Measurements from ENCODE around the gene CAMSAP1.

Gene CAMSAP1

DNA sequence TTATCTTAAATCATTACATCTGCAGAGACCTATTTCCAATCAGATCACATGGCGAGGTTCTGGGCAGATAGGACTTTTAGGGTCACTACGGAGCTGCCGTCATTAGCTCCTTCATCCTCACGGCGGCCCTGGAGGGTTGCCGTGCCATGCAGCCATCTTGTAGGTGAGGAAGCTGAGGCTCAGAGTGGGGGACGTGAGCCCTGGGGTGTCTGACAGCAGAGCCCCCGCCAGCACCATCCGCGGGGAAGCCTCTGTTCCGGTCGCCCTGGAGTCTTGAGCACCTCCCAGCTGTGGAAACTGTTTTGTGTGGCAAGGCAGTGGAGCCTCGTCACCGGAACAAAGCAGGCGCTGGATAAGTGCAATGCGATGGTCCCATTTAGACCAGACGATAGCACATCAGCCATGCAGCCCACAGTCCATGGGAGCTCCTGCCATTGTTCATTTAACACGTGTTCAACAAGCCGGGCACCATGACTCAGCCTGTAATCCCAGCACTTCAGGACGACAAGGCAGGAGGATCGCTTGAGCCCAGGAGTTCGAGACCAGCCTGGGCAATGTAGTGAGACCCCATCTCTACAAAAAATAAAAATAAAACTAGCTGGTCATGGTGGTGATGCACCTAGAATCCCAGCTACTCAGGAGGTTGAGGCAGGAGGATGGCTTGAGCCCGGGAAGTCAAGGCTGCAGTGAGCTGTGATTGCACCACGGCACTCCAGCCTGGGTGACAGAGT lies 143.5 kb downstream of the CAMSAP1 start:
- Histone ChIP-seq H4K91ac (ENCODE audit: low read depth, low read length, poor library complexity) (no peak overlapping the region), H3K4me3 (ENCODE audit: low read length in 2 of 2) (no peak overlapping the region), H4K8ac (ENCODE audit: low read depth, low read length) (no peak overlapping the region), H2AFZ (ENCODE audit: low read length) (no peak overlapping the region), H2BK5ac (ENCODE audit: low read length) (no peak overlapping the region), H3K23ac (ENCODE audit: low read depth, low read length, poor library complexity) (no peak overlapping the region), H3K4me2 (ENCODE audit: insufficient read depth, low read length, poor library complexity, severe bottlenecking) (no peak overlapping the region), H3K27me3 (ENCODE audit: control insufficient read depth in 3 of 3, insufficient read depth in 3 of 3, low read depth in 1 of 3, low read length in 3 of 3) (peaks cover 0 to 8% (median 0%) of the 10 kb centered on the region in 3 experiments), H2BK12ac (ENCODE audit: low read length) (no peak overlapping the region), H2BK120ac (ENCODE audit: low read depth, low read length) (no peak overlapping the region), H3K36me3 (replicated peaks in 1 of 2; ENCODE audit: control insufficient read depth in 2 of 2, insufficient read depth in 2 of 2, low read length in 2 of 2) (no peaks in the 10 kb centered on the region), H3K9ac (ENCODE audit: low read depth, low read length, poor library complexity) (peak overlapping the region; percentile 44), H3K4ac (ENCODE audit: low read length) (peak overlapping the region; percentile 23), H3K27ac (replicated peaks; ENCODE audit: low read length) (no peak overlapping the region), H2AK5ac (ENCODE audit: low read depth, low read length) (no peak overlapping the region), H3K9me3 (replicated peaks in 1 of 2; ENCODE audit: control insufficient read depth in 2 of 2, insufficient read depth in 1 of 2, low read depth in 1 of 2, low read length in 2 of 2) (peaks cover 7 to 8% of the 10 kb centered on the region in 2 donors), H3K4me1 (ENCODE audit: control insufficient read depth in 2 of 2, insufficient read depth in 1 of 2, low read depth in 1 of 2, low read length in 2 of 2) (no peaks in the 10 kb centered on the region), H3K14ac (ENCODE audit: low read length) (no peak overlapping the region), H2BK15ac (ENCODE audit: low read length) (no peak overlapping the region), H3K79me1 (ENCODE audit: low read depth, low read length) (peaks cover 9% of the 10 kb centered on the region), H3K18ac (ENCODE audit: low read length) (peak overlapping the region; percentile 28)
- DNase-seq (ENCODE audit: low spot score): no peak
- no CpG with 5 or more reads among the region's 24 CpGs for WGBS, 2 donors (ENCODE audit: extremely low coverage in 2 of 2, insufficient read length in 2 of 2, insufficient replicate concordance in 1 of 2)

DNA sequence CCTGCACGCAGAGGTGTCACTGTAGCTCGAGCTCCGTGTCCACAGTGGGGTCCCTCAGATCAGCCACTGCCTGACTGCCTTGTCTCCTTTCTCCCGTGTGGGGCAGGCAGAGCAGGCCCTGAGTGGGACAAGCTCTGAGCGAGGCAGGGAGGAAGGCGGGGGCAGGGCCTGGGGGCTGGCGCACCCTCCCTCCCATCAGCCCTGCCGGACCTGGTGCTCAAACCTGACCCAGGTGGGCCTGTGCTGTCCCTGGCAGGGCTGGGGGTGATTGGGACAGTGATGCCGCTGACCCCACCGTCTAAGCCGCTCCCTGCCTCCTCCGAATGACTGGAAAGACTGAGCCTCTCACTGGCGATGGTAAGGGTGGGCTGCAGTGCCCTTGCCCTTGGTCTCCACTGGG lies 144.4 kb downstream of the CAMSAP1 start:
- Histone ChIP-seq H2BK15ac (ENCODE audit: low read length) (peak overlapping the region; percentile 49), H3K4me1 (ENCODE audit: control insufficient read depth in 2 of 2, insufficient read depth in 1 of 2, low read depth in 1 of 2, low read length in 2 of 2) (no peaks in the 10 kb centered on the region), H4K8ac (ENCODE audit: low read depth, low read length) (no peak overlapping the region), H3K27me3 (ENCODE audit: control insufficient read depth in 3 of 3, insufficient read depth in 3 of 3, low read depth in 1 of 3, low read length in 3 of 3) (peaks cover 0 to 8% (median 0%) of the 10 kb centered on the region in 3 experiments), H2BK120ac (ENCODE audit: low read depth, low read length) (no peak overlapping the region), H3K36me3 (replicated peaks in 1 of 2; ENCODE audit: control insufficient read depth in 2 of 2, insufficient read depth in 2 of 2, low read length in 2 of 2) (no peaks in the 10 kb centered on the region), H3K4me2 (ENCODE audit: insufficient read depth, low read length, poor library complexity, severe bottlenecking) (no peak overlapping the region), H4K91ac (ENCODE audit: low read depth, low read length, poor library complexity) (no peak overlapping the region), H2AK5ac (ENCODE audit: low read depth, low read length) (peak overlapping the region; percentile 63), H3K79me1 (ENCODE audit: low read depth, low read length) (peaks cover 6% of the 10 kb centered on the region), H3K18ac (ENCODE audit: low read length) (peak overlapping the region; percentile 48), H2BK5ac (ENCODE audit: low read length) (no peak overlapping the region), H3K4ac (ENCODE audit: low read length) (no peak overlapping the region), H3K4me3 (ENCODE audit: low read length in 2 of 2) (peak overlapping the region in 1 of 2 donors; percentile 66), H3K9ac (ENCODE audit: low read depth, low read length, poor library complexity) (peak overlapping the region; percentile 70), H3K27ac (replicated peaks; ENCODE audit: low read length) (no peak overlapping the region), H3K23ac (ENCODE audit: low read depth, low read length, poor library complexity) (peak overlapping the region; percentile 73), H3K9me3 (replicated peaks in 1 of 2; ENCODE audit: control insufficient read depth in 2 of 2, insufficient read depth in 1 of 2, low read depth in 1 of 2, low read length in 2 of 2) (peaks cover 7 to 8% of the 10 kb centered on the region in 2 donors), H3K14ac (ENCODE audit: low read length) (peak overlapping the region; percentile 38), H2AFZ (ENCODE audit: low read length) (no peak overlapping the region), H2BK12ac (ENCODE audit: low read length) (peak overlapping the region; percentile 58)
- WGBS, 2 donors (ENCODE audit: extremely low coverage in 2 of 2, insufficient read length in 2 of 2, insufficient replicate concordance in 1 of 2): no CpG with 5 or more reads among the region's 13 CpGs
- DNase-seq (ENCODE audit: low spot score): no peak

DNA sequence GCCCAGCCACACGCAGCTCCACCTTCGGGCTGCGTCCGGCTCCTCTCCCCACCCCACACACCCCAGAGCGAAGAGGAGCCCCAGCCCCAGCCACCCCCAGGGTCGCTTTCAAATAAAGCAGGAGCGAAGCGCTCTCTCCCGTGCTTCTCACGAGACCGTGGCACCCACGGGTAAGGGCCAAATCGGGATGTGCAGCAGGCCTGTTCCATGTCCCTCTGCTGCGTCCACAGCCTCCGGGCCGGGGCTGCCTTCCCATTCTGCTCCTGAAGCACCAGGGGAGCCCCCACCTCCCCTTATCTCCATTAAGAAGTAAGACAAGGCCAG lies 145.5 kb downstream of the CAMSAP1 start:
- Histone ChIP-seq H3K4me3 (ENCODE audit: low read length in 2 of 2) (no peak overlapping the region), H3K4me2 (ENCODE audit: insufficient read depth, low read length, poor library complexity, severe bottlenecking) (no peak overlapping the region), H3K9me3 (replicated peaks in 1 of 2; ENCODE audit: control insufficient read depth in 2 of 2, insufficient read depth in 1 of 2, low read depth in 1 of 2, low read length in 2 of 2) (peaks cover 7 to 8% of the 10 kb centered on the region in 2 donors), H3K4me1 (ENCODE audit: control insufficient read depth in 2 of 2, insufficient read depth in 1 of 2, low read depth in 1 of 2, low read length in 2 of 2) (no peaks in the 10 kb centered on the region), H4K91ac (ENCODE audit: low read depth, low read length, poor library complexity) (no peak overlapping the region), H2BK15ac (ENCODE audit: low read length) (no peak overlapping the region), H4K8ac (ENCODE audit: low read depth, low read length) (no peak overlapping the region), H3K23ac (ENCODE audit: low read depth, low read length, poor library complexity) (no peak overlapping the region), H3K4ac (ENCODE audit: low read length) (no peak overlapping the region), H2AFZ (ENCODE audit: low read length) (no peak overlapping the region), H2BK12ac (ENCODE audit: low read length) (no peak overlapping the region), H2BK120ac (ENCODE audit: low read depth, low read length) (no peak overlapping the region), H3K27me3 (ENCODE audit: control insufficient read depth in 3 of 3, insufficient read depth in 3 of 3, low read depth in 1 of 3, low read length in 3 of 3) (peaks cover 0 to 8% (median 0%) of the 10 kb centered on the region in 3 experiments), H3K9ac (ENCODE audit: low read depth, low read length, poor library complexity) (no peak overlapping the region), H3K36me3 (replicated peaks in 1 of 2; ENCODE audit: control insufficient read depth in 2 of 2, insufficient read depth in 2 of 2, low read length in 2 of 2) (no peaks in the 10 kb centered on the region), H2AK5ac (ENCODE audit: low read depth, low read length) (no peak overlapping the region), H2BK5ac (ENCODE audit: low read length) (peak overlapping the region; percentile 24), H3K27ac (replicated peaks; ENCODE audit: low read length) (no peak overlapping the region), H3K14ac (ENCODE audit: low read length) (peak overlapping the region; percentile 21), H3K18ac (ENCODE audit: low read length) (peak overlapping the region; percentile 48), H3K79me1 (ENCODE audit: low read depth, low read length) (peaks cover 3% of the 10 kb centered on the region)
- DNase-seq (ENCODE audit: low spot score): no peak
- WGBS, 2 donors (ENCODE audit: extremely low coverage in 2 of 2, insufficient read length in 2 of 2, insufficient replicate concordance in 1 of 2): no CpG with 5 or more reads among the region's 16 CpGs

DNA sequence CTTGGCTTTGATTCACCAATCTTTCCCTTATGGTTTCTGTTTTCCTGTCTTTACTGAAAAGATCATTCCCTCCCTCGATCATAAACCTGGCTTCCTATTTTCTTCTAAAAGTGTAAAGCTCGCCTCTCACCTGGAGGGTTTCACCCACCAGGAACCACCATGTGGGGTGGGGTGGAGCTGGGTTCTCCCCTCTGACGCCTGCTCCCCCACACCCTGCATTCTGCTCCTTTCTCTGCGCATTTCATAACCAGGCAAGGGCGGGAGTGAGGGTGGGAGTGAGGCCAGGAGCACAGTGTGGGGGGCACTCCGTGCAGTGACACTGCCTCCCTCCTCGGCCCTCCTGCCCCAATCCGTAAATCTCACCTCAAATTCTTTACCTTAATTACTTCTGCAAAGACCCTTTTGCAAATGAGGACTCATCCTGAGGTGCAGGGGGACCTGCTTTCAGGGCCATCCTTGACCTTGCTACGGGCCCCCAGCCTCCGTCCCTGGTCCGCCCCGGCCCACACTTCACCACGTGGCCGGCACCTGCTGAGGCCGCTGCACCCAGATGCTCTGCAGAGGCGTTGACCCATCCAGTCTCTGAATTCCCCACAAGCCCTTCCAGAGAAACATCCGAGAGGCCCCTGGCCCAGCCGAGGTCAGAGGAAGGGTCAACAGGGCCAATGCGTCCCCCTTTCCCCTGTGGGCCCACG lies 146.0 kb downstream of the CAMSAP1 start:
- Histone ChIP-seq H2BK15ac (ENCODE audit: low read length) (no peak overlapping the region), H3K23ac (ENCODE audit: low read depth, low read length, poor library complexity) (no peak overlapping the region), H2BK12ac (ENCODE audit: low read length) (no peak overlapping the region), H3K27ac (replicated peaks; ENCODE audit: low read length) (no peak overlapping the region), H3K14ac (ENCODE audit: low read length) (peak overlapping the region; percentile 21), H3K9ac (ENCODE audit: low read depth, low read length, poor library complexity) (no peak overlapping the region), H4K8ac (ENCODE audit: low read depth, low read length) (no peak overlapping the region), H2BK5ac (ENCODE audit: low read length) (peak overlapping the region; percentile 24), H2BK120ac (ENCODE audit: low read depth, low read length) (no peak overlapping the region), H3K4ac (ENCODE audit: low read length) (no peak overlapping the region), H4K91ac (ENCODE audit: low read depth, low read length, poor library complexity) (no peak overlapping the region), H3K18ac (ENCODE audit: low read length) (peak overlapping the region; percentile 48), H3K79me1 (ENCODE audit: low read depth, low read length) (peaks cover 3% of the 10 kb centered on the region), H3K4me3 (ENCODE audit: low read length in 2 of 2) (no peak overlapping the region), H3K4me1 (ENCODE audit: control insufficient read depth in 2 of 2, insufficient read depth in 1 of 2, low read depth in 1 of 2, low read length in 2 of 2) (no peaks in the 10 kb centered on the region), H3K4me2 (ENCODE audit: insufficient read depth, low read length, poor library complexity, severe bottlenecking) (no peak overlapping the region), H3K36me3 (replicated peaks in 1 of 2; ENCODE audit: control insufficient read depth in 2 of 2, insufficient read depth in 2 of 2, low read length in 2 of 2) (no peaks in the 10 kb centered on the region), H3K27me3 (ENCODE audit: control insufficient read depth in 3 of 3, insufficient read depth in 3 of 3, low read depth in 1 of 3, low read length in 3 of 3) (peaks cover 0 to 8% (median 0%) of the 10 kb centered on the region in 3 experiments), H2AFZ (ENCODE audit: low read length) (no peak overlapping the region), H2AK5ac (ENCODE audit: low read depth, low read length) (no peak overlapping the region), H3K9me3 (replicated peaks in 1 of 2; ENCODE audit: control insufficient read depth in 2 of 2, insufficient read depth in 1 of 2, low read depth in 1 of 2, low read length in 2 of 2) (peaks cover 7% of the 10 kb centered on the region in 2 donors)
- DNase-seq (ENCODE audit: low spot score): no peak
- WGBS, 2 donors (ENCODE audit: extremely low coverage in 2 of 2, insufficient read length in 2 of 2, insufficient replicate concordance in 1 of 2): no CpG with 5 or more reads among the region's 20 CpGs
